Measurements from ENCODE around the gene PARP8.

DNA sequence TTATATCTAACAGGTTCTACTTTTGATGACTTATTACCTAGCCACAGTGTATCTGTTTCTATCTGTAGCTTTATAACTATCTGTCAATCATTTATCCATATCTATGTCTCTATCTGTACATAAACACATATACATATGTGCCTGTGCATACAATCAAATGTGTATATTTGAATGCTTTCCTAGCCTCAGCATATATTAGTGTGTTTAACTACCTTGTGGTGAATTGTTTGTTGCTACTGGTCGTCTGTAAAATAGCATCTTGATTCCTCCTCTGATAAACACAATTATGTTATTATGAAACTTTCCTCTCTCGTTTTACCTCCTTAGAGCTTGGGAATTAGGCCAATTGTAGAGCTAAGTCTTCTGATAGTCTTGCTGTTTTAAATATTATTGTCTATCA, 44.4 kb downstream of the PARP8 start:
- no peak for TF ChIP-seq CHD2 (IDR thresholded peaks at IDR 0.05; ENCODE audit: low read length)
- no peak for TF ChIP-seq PHF8 (conservative IDR thresholded peaks at IDR 0.05; ENCODE audit: low read depth, low read length)
- TF ChIP-seq POLR2AphosphoS5 (IDR thresholded peaks at IDR 0.05; ENCODE audit: low read depth, low read length), result no peak
- TF ChIP-seq RFX5 (IDR thresholded peaks at IDR 0.05; ENCODE audit: borderline replicate concordance, low read depth, low read length), result no peak
- TF ChIP-seq POU5F1 (IDR thresholded peaks at IDR 0.05; ENCODE audit: low read depth, low read length), result no peak
- no peak for TF ChIP-seq JUN (IDR thresholded peaks at IDR 0.05; ENCODE audit: low read depth, low read length)
- no peak for TF ChIP-seq SP2 (IDR thresholded peaks at IDR 0.05; ENCODE audit: low read length)
- TF ChIP-seq SRF (IDR thresholded peaks at IDR 0.05; ENCODE audit: low read depth, low read length), result no peak
- TF ChIP-seq, protein P1, sequence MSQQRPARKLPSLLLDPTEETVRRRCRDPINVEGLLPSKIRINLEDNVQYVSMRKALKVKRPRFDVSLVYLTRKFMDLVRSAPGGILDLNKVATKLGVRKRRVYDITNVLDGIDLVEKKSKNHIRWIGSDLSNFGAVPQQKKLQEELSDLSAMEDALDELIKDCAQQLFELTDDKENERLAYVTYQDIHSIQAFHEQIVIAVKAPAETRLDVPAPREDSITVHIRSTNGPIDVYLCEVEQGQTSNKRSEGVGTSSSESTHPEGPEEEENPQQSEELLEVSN (IDR thresholded peaks at IDR 0.05), result no peak
- no peak for TF ChIP-seq EZH2 (IDR thresholded peaks at IDR 0.05; ENCODE audit: low read depth, low read length, severe bottlenecking)
- TF ChIP-seq HDAC6 (IDR thresholded peaks at IDR 0.05; ENCODE audit: low read depth, low read length), result no peak
- TF ChIP-seq, protein P2, sequence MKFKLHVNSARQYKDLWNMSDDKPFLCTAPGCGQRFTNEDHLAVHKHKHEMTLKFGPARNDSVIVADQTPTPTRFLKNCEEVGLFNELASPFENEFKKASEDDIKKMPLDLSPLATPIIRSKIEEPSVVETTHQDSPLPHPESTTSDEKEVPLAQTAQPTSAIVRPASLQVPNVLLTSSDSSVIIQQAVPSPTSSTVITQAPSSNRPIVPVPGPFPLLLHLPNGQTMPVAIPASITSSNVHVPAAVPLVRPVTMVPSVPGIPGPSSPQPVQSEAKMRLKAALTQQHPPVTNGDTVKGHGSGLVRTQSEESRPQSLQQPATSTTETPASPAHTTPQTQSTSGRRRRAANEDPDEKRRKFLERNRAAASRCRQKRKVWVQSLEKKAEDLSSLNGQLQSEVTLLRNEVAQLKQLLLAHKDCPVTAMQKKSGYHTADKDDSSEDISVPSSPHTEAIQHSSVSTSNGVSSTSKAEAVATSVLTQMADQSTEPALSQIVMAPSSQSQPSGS (IDR thresholded peaks at IDR 0.05; ENCODE audit: low read length), result no peak
- TF ChIP-seq, protein P3, sequence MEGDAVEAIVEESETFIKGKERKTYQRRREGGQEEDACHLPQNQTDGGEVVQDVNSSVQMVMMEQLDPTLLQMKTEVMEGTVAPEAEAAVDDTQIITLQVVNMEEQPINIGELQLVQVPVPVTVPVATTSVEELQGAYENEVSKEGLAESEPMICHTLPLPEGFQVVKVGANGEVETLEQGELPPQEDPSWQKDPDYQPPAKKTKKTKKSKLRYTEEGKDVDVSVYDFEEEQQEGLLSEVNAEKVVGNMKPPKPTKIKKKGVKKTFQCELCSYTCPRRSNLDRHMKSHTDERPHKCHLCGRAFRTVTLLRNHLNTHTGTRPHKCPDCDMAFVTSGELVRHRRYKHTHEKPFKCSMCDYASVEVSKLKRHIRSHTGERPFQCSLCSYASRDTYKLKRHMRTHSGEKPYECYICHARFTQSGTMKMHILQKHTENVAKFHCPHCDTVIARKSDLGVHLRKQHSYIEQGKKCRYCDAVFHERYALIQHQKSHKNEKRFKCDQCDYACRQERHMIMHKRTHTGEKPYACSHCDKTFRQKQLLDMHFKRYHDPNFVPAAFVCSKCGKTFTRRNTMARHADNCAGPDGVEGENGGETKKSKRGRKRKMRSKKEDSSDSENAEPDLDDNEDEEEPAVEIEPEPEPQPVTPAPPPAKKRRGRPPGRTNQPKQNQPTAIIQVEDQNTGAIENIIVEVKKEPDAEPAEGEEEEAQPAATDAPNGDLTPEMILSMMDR (IDR thresholded peaks at IDR 0.05; ENCODE audit: control extremely low read depth in 1 of 3, insufficient read depth in 1 of 3, low read depth in 1 of 3, low read length in 3 of 3), result no peak

All from H1 (cell line).